AG04450 (cell line): ENCODE data around the gene DNAJC4. TPM values are rescaled to one million over a fixed set of nuclear protein-coding genes. Genes with fewer than 3 reads are reported as not detected.

Experiments
- CTCF ChIA-PET: fragments of 300-600, 350-600 bp; formaldehyde crosslinking; extraction: SDS; loops from one replicate; lab custom pipeline; 2022; ENCODE audit warnings: antibody characterized with exemption, inconsistent platforms; lab: Charles Lee
- POLR2A ChIA-PET: fragments of 350-600 bp; formaldehyde crosslinking; extraction: SDS; loops from one replicate; lab custom pipeline; 2021; ENCODE audit warnings: antibody characterized with exemption, inconsistent platforms; lab: Yijun Ruan, JAX
- DNase-seq: peaks from one replicate; pipeline ENCODE4 v3.0.0-alpha.2; 2011; ENCODE audit warnings: low read depth, low spot score
- H3K27ac ChIP-seq: one replicate; pipeline ENCODE4 v1.5.1; 2012; ENCODE audit warnings: low read depth, low read length, control low read depth
- H3K27me3 ChIP-seq: one replicate; pipeline ENCODE4 v1.6.0; 2012; ENCODE audit warnings: low read length; ENCODE audit not compliant: control insufficient read depth, insufficient read depth
- H3K4me3 ChIP-seq: 2 replicates; pipeline ENCODE4 v1.5.1; 2011; ENCODE audit warnings: mild to moderate bottlenecking, low read depth, low read length, control low read depth
- H3K9me3 ChIP-seq: 2 replicates; pipeline ENCODE4 v1.5.1; 2012; ENCODE audit warnings: low read length; ENCODE audit not compliant: control insufficient read depth, insufficient read depth
- polyA plus RNA-seq: library from polyadenylated mRNA; depleted of rRNA; stranded (reverse); fragments of >200 nt; gene quantifications from 2 replicates; pipeline ENCODE4 v1.2.3, GENCODE V29; 2011
- TF ChIP-seq, protein P1 (sequence below): IDR thresholded peaks from 2 replicates; pipeline ENCODE4 v1.5.1; 2011; ENCODE audit warnings: low read depth, low read length, control low read depth, inconsistent platforms

DNAJC4 gene
- polyA plus RNA-seq, 1 experiment, result 18.7 TPM

DNA sequence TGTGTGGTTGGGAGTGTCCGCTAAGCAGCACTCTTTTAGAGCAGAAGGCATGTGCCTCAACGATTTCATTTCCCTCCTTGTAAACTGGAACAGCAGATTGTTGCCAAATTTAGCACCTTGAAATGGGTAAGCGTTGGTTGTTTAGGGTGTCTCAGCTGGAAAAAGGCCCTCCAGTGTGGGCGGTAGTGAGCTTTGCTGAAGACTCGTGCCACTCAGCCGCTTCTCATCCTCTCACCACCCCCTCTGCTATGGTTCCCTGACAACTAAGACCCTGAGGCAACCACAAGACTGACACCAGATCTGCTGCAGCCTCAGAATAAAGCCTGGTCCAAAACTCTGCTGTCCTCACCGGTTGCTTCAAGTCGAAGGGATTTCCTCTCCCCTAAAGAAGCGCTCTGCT lies 33.7 kb upstream of the DNAJC4 start:
- H3K27ac ChIP-seq, result no peak overlapping the region
- DNase-seq, result no peak

DNA sequence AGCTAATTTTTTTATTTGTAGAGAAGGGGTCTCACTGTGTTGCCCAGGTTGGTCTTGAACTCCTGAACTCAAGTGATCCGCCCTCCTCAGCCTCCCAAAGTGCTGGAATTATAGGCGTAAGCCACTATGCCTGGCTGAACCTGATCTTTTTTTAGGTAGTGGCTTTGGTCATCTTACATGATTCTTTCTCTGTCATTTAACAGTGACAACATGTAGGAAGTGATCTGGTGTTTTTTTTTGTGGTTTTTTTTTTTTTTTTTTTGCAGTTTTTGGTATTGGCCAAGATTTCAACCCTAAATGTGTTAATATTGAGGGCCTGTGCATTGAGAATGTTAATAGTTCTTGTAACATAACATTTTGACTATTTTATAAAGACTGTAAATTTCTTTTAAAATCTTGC lies 31.8 kb upstream of the DNAJC4 start:
- POLR2A ChIA-PET, result no interaction called here
- CTCF ChIA-PET, result interaction anchor here (1.5 kb wide), 1 partner anchor 8 kb away, joined by 3 read pairs; the partner anchor contains the start of gene FERMT3
- no peak overlapping the region for H3K4me3 ChIP-seq

More for the DNA sequence above, 33.7 kb upstream of the DNAJC4 start:
- Histone ChIP-seq H3K27me3 (no peaks in the 10 kb centered on the region), H3K9me3 (no peaks in the 10 kb centered on the region), H3K4me3 (no peak overlapping the region)
- TF ChIP-seq, protein P1, sequence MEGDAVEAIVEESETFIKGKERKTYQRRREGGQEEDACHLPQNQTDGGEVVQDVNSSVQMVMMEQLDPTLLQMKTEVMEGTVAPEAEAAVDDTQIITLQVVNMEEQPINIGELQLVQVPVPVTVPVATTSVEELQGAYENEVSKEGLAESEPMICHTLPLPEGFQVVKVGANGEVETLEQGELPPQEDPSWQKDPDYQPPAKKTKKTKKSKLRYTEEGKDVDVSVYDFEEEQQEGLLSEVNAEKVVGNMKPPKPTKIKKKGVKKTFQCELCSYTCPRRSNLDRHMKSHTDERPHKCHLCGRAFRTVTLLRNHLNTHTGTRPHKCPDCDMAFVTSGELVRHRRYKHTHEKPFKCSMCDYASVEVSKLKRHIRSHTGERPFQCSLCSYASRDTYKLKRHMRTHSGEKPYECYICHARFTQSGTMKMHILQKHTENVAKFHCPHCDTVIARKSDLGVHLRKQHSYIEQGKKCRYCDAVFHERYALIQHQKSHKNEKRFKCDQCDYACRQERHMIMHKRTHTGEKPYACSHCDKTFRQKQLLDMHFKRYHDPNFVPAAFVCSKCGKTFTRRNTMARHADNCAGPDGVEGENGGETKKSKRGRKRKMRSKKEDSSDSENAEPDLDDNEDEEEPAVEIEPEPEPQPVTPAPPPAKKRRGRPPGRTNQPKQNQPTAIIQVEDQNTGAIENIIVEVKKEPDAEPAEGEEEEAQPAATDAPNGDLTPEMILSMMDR, result no peak
- ChIA-PET POLR2A (interaction anchor here (0.7 to 1.8 kb wide), 2 partner anchors 11 to 88 kb away, joined by 7 read pairs; partner anchors contain the start of genes BAD and STIP1), CTCF (interaction anchor here (0.7 to 1.4 kb wide), 3 partner anchors 8 to 108 kb away, joined by 4 to 6 read pairs (median 5); partner anchors contain the start of gene CATSPERZ)

DNA sequence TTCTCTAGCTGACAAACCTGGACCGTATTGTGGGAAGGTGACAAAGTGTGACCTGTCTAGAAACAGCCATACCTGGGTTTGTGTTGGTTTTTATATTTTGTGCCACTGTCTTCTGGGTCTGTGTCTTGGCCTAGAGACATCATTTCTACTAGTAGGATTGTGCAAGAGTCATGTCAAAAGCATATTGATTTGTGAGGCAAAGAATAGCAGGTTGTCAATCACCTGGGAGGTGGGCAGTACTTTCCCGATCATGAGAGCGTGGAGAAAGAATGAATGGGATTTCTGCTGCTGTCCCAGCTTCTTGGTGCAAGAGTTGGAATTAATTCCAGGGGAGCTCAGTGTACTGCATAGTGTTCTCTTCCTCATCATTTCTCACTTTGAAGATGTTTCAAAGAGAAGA lies 28.8 kb upstream of the DNAJC4 start:
- TF ChIP-seq, protein P1, result no peak
- Histone ChIP-seq H3K27me3 (no peaks in the 10 kb centered on the region), H3K27ac (no peak overlapping the region), H3K4me3 (no peak overlapping the region), H3K9me3 (no peaks in the 10 kb centered on the region)
- ChIA-PET CTCF (interaction anchor here (6.8 kb wide), 1 partner anchor 101 kb away, joined by 125 read pairs; no protein-coding TSS in a partner anchor), POLR2A (interaction anchor here (2.4 kb wide), 1 partner anchor 16 kb away, joined by 7 read pairs; the partner anchor contains the start of gene STIP1)
- no peak for DNase-seq

More for the DNA sequence above, 31.8 kb upstream of the DNAJC4 start:
- no peaks in the 10 kb centered on the region for H3K27me3 ChIP-seq
- H3K27ac ChIP-seq, result no peak overlapping the region
- no peaks in the 10 kb centered on the region for H3K9me3 ChIP-seq
- TF ChIP-seq, protein P1, result no peak
- DNase-seq, result no peak

DNA sequence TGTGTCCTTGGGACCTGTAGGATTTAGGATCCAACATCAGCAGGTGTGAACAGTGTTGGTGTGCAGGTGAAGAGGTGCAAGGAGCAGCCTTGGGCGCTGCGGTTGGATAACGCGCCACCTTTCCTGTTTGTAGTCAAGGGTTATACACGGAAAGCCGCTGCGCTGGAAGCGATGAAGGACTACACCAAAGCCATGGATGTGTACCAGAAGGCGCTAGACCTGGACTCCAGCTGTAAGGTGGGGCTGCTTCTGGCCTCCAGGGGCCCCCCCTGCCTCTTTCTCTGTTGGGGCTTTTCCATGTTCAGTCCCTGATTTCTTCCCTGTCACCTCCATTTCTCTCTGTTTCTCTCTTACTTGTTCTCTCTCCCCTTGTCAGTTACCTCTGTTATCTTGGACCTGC lies 27.4 kb upstream of the DNAJC4 start:
- Histone ChIP-seq H3K9me3 (no peaks in the 10 kb centered on the region; the same call in 1 of the 2 replicates), H3K4me3 (no peak overlapping the region), H3K27me3 (no peaks in the 10 kb centered on the region), H3K27ac (no peak overlapping the region)
- POLR2A ChIA-PET, result interaction anchor here (0.6 to 0.9 kb wide), 2 partner anchors 33 to 1388 kb away, joined by 4 read pairs; no protein-coding TSS in a partner anchor
- no peak for DNase-seq
- TF ChIP-seq, protein P1, result no peak
- CTCF ChIA-PET, result interaction anchor here (3.5 to 6.8 kb wide), 2 partner anchors 42 to 100 kb away, joined by 22 to 125 read pairs; no protein-coding TSS in a partner anchor
